ENCODE results near the gene TBC1D22A. TPM values are rescaled to one million over a fixed set of nuclear protein-coding genes. Genes with fewer than 3 reads are reported as not detected.
"Not testable (repeated sequence)": the region's sequence is repeated elsewhere in the genome, so short reads cannot be mapped to it uniquely, and the experiment has no call there.

Gene TBC1D22A
- total RNA-seq, 1 donor from 2014 or later, result 6.8 TPM

DNA sequence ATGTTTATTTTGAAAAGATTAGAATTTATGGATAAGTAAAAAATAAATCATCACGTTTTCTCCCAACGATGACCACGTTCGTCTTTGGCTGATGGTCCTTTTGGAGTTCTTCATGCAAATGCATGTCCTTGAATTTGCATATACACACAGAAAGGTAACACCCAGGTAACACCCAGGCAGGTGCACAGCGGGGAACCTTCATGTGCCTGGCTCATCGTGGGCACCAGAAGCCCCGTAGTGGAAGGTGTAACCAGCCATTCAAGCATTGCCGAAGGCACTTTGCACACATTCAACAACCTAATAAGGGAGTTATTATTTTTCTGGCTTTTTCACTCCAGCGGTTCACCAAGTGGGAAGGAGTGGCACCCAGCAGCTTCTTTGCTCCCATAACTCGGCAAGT, 404.6 kb downstream of the TBC1D22A start:
- H3K27me3 ChIP-seq (ENCODE audit: control insufficient read depth in 3 of 3, insufficient read depth in 3 of 3, low read length in 3 of 3), result no peaks in the 10 kb centered on the region
- H3K9me3 ChIP-seq (ENCODE audit: control insufficient read depth in 3 of 3, low read length in 3 of 3), result no peaks in the 10 kb centered on the region
- no peak overlapping the region for H3K27ac ChIP-seq (ENCODE audit: low read depth, low read length)
- H3K9ac ChIP-seq (ENCODE audit: low read depth in 1 of 3, low read length in 3 of 3), result no peak overlapping the region
- H3K4me1 ChIP-seq (ENCODE audit: control insufficient read depth in 3 of 3, insufficient read depth in 3 of 3, low read length in 3 of 3), result peaks cover 0 to 6% (median 0%) of the 10 kb centered on the region in 3 donors
- H3K4me3 ChIP-seq (ENCODE audit: low read length in 3 of 3), result no peak overlapping the region
- peaks cover 0 to 2% (median 0%) of the 10 kb centered on the region in 3 donors for H3K36me3 ChIP-seq (ENCODE audit: control insufficient read depth in 3 of 3, insufficient read depth in 3 of 3, low read length in 3 of 3)

DNA sequence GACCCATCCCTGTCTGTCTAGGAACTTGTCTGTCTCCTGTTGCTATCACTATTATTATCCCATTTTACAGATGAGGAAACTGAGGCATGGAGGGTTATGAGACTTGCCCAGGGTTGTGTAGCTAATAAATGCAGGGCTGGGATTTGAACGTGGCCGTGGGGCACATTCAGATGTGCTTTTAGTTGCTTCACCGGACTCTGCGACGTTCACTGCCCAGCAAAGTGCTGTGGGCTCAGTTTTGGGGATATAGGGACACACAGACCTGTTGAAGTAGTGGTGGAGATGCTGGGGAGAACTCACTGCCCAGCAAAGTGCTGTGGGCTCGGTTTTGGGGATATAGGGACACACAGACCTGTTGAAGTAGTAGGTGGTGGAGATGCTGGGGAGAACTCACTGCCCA, 405.5 kb downstream of the TBC1D22A start:
- H3K4me3 ChIP-seq (ENCODE audit: low read length in 3 of 3); H3K4me1 ChIP-seq (ENCODE audit: control insufficient read depth in 3 of 3, insufficient read depth in 3 of 3, low read length in 3 of 3); H3K9ac ChIP-seq (ENCODE audit: low read depth in 1 of 3, low read length in 3 of 3); H3K27me3 ChIP-seq (ENCODE audit: control insufficient read depth in 3 of 3, insufficient read depth in 3 of 3, low read length in 3 of 3); H3K9me3 ChIP-seq (ENCODE audit: control insufficient read depth in 3 of 3, low read length in 3 of 3); H3K27ac ChIP-seq (ENCODE audit: low read depth, low read length); H3K36me3 ChIP-seq (ENCODE audit: control insufficient read depth in 3 of 3, insufficient read depth in 3 of 3, low read length in 3 of 3): not testable (repeated sequence)

DNA sequence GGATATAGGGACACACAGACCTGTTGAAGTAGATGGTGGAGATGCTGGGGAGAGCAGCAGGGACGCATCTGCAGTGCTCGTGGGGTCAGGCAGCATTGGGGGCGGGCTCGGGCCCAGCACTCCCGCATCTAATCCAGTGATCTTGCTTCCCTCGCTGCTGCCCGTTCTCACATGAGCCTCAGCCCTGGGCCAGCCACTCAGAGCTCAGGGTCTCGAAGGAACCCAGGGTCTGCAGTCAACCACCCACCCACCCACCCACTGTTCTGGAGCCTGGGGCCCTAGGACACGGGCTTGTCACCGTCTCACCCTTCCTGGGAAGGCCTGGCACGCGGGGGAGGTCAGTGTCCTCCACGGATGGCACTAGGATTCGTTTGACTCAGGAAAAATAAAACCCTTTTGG, 406.0 kb downstream of the TBC1D22A start:
- H3K4me3 ChIP-seq (ENCODE audit: low read length in 3 of 3), result no peak overlapping the region
- H3K4me1 ChIP-seq (ENCODE audit: control insufficient read depth in 3 of 3, insufficient read depth in 3 of 3, low read length in 3 of 3), result peaks cover 0 to 6% (median 0%) of the 10 kb centered on the region in 3 donors
- H3K9me3 ChIP-seq (ENCODE audit: control insufficient read depth in 3 of 3, low read length in 3 of 3), result no peaks in the 10 kb centered on the region
- no peak overlapping the region for H3K9ac ChIP-seq (ENCODE audit: low read depth in 1 of 3, low read length in 3 of 3)
- H3K36me3 ChIP-seq (ENCODE audit: control insufficient read depth in 3 of 3, insufficient read depth in 3 of 3, low read length in 3 of 3), result peaks cover 0 to 2% (median 0%) of the 10 kb centered on the region in 3 donors
- H3K27ac ChIP-seq (ENCODE audit: low read depth, low read length), result no peak overlapping the region
- H3K27me3 ChIP-seq (ENCODE audit: control insufficient read depth in 3 of 3, insufficient read depth in 3 of 3, low read length in 3 of 3), result no peaks in the 10 kb centered on the region

DNA sequence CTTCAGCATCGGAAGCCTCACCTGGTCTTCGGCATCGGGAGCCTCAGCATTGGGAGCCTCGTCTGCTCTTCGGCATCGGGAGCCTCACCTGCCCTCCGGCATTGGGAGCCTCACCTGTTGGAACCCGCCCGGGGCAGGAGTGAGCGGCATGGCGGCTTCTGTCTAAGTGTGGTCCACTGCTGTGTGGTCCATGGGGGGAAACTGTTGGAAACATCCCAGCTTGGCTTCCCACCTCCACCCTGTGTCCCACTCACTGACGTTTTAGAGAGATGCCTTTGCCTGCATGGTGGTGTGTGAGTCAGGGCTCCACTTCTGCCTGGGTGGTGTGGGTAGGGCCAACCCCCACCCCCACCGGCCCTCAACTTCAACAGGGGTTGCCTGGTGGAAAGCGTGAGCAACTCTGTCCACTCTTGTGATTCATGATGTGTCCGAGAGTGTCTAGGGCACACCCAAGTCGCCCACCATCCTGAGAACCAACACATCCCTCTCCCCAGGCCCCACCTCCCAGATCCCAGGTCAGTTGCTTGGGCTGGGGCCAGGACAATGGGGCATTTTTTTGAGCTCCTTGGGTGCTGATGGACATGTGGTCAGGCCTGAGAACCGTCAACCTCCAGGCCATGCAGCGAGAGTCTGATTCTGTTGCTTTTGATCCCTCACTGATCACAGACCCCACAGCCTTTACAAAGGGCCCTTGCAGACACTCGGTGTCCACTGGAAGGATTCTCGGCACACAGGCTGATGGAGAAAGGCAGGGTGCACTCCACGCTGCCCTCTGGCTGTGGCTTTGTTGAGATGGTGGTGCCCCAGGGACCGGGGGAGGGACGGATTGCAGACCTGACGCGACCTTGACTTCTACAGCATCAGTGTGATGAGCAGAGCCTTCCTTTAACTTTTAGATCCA, 406.7 kb downstream of the TBC1D22A start:
- H3K27ac ChIP-seq (ENCODE audit: low read depth, low read length), result no peak overlapping the region
- H3K4me3 ChIP-seq (ENCODE audit: low read length in 3 of 3), result no peak overlapping the region
- H3K36me3 ChIP-seq (ENCODE audit: control insufficient read depth in 3 of 3, insufficient read depth in 3 of 3, low read length in 3 of 3), result peaks cover 0 to 2% (median 0%) of the 10 kb centered on the region in 3 donors
- H3K27me3 ChIP-seq (ENCODE audit: control insufficient read depth in 3 of 3, insufficient read depth in 3 of 3, low read length in 3 of 3), result no peaks in the 10 kb centered on the region
- H3K9ac ChIP-seq (ENCODE audit: low read depth in 1 of 3, low read length in 3 of 3), result no peak overlapping the region
- no peaks in the 10 kb centered on the region for H3K9me3 ChIP-seq (ENCODE audit: control insufficient read depth in 3 of 3, low read length in 3 of 3)
- H3K4me1 ChIP-seq (ENCODE audit: control insufficient read depth in 3 of 3, insufficient read depth in 3 of 3, low read length in 3 of 3), result peaks cover 0 to 3% (median 0%) of the 10 kb centered on the region in 3 donors

DNA sequence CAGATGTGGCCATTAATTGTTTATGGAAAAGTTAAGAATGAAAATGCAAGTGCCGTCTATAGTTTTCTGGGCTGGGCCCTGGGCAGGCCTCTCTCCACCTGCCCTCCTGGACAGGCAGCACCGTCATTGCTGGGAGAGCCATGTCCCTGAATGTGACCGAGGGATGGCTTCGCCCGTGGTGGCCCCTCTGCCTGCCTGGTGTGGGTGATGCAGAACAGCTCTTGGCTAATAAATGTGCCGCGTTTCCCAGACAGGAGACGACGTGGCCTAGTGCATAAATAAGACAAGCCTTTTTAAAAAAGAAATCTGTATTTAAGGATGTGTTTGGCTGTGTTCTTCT, 407.3 kb downstream of the TBC1D22A start:
- H3K9me3 ChIP-seq (ENCODE audit: control insufficient read depth in 3 of 3, low read length in 3 of 3), result no peaks in the 10 kb centered on the region
- H3K27me3 ChIP-seq (ENCODE audit: control insufficient read depth in 3 of 3, insufficient read depth in 3 of 3, low read length in 3 of 3), result no peaks in the 10 kb centered on the region
- H3K4me3 ChIP-seq (ENCODE audit: low read length in 3 of 3), result no peak overlapping the region
- H3K9ac ChIP-seq (ENCODE audit: low read depth in 1 of 3, low read length in 3 of 3), result no peak overlapping the region
- peaks cover 0 to 2% (median 0%) of the 10 kb centered on the region in 3 donors for H3K4me1 ChIP-seq (ENCODE audit: control insufficient read depth in 3 of 3, insufficient read depth in 3 of 3, low read length in 3 of 3)
- H3K36me3 ChIP-seq (ENCODE audit: control insufficient read depth in 3 of 3, insufficient read depth in 3 of 3, low read length in 3 of 3), result peaks cover 0 to 2% (median 0%) of the 10 kb centered on the region in 3 donors
- no peak overlapping the region for H3K27ac ChIP-seq (ENCODE audit: low read depth, low read length)

DNA sequence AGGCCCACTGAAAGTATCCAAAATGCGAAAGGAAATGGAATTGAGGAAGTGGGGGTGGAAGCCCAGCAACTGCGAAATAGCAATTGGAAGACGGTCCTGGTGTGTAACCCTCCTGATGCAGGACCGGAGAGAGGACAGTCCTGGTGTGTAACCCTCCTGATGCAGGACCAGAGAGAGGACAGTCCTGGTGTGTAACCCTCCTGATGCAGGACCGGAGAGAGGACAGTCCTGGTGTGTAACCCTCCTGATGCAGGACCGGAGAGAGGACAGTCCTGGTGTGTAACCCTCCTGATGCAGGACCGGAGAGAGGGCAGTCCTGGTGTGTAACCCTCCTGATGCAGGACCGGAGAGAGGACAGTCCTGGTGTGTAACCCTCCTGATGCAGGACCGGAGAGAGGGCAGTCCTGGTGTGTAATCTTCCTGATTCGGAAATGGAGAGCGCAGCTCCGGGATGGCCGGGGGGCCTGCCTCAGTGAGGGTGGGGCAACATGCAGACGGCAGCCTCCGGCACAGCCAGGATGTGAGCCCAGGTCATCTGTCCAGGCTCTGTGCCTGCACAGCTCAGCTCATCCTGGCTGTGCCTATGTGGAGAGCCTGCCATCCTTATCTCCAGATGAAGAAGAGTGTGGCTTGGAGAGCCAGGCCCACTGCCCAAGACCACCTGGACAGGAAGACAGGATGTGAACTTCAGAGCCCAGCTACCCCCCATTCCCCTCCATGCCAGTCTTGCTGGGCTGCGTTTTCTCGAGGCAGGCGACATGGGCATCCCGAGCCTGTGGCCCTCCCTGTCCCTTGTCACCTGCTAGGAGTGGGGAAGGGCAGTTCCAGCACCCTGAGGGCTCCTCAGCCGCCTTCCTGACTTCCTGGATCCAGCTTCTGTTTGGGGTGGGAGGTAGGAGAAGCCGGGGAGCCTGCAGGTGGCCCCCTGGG, 408.3 kb downstream of the TBC1D22A start:
- H3K9ac ChIP-seq (ENCODE audit: low read depth in 1 of 3, low read length in 3 of 3); H3K4me3 ChIP-seq (ENCODE audit: low read length in 3 of 3); H3K27me3 ChIP-seq (ENCODE audit: control insufficient read depth in 3 of 3, insufficient read depth in 3 of 3, low read length in 3 of 3); H3K4me1 ChIP-seq (ENCODE audit: control insufficient read depth in 3 of 3, insufficient read depth in 3 of 3, low read length in 3 of 3); H3K27ac ChIP-seq (ENCODE audit: low read depth, low read length); H3K9me3 ChIP-seq (ENCODE audit: control insufficient read depth in 3 of 3, low read length in 3 of 3); H3K36me3 ChIP-seq (ENCODE audit: control insufficient read depth in 3 of 3, insufficient read depth in 3 of 3, low read length in 3 of 3): not testable (repeated sequence)

DNA sequence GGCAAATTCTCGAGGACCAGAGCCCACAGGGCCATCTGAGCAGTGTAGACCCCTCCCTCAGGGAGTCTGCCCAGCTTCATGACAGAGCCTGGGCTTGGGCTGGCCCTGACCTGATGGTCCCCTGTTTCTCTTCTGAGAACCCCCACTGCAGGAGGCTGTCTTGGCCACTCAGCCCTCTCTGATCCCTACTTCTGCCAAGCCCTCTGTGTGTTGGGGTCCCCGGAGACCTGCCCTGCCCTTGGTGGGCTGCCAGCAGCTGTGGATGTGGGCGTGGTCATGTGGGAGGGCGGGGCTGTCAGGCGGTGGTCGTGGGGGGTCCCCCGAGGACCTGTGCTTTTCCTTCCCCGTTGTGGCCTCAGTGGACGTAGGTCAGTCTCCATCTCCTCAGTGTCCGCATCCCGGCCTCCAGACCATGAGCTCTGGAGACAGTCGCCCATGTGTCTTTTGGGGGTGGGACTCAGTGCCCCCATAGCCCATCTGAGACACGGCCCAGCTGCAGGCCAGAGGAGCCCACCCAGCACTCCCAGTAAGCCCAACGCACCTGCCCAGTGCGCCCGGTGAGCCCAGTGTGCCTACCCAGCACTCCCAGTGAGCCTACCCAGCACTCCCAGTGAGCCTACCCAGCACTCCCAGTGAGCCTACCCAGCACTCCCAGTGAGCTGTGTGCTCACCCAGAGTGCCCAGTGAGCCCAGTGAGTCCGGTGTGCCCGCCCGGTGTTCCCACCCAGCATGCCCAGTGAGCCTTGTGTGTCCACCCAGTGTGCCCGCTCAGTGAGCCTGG, 409.2 kb downstream of the TBC1D22A start:
- Histone ChIP-seq H3K36me3 (ENCODE audit: control insufficient read depth in 3 of 3, insufficient read depth in 3 of 3, low read length in 3 of 3) (peaks cover 0 to 2% (median 0%) of the 10 kb centered on the region in 3 donors), H3K27me3 (ENCODE audit: control insufficient read depth in 3 of 3, insufficient read depth in 3 of 3, low read length in 3 of 3) (no peaks in the 10 kb centered on the region), H3K9me3 (ENCODE audit: control insufficient read depth in 3 of 3, low read length in 3 of 3) (no peaks in the 10 kb centered on the region), H3K9ac (ENCODE audit: low read depth in 1 of 3, low read length in 3 of 3) (no peak overlapping the region), H3K27ac (ENCODE audit: low read depth, low read length) (no peak overlapping the region), H3K4me1 (ENCODE audit: control insufficient read depth in 3 of 3, insufficient read depth in 3 of 3, low read length in 3 of 3) (peaks cover 0 to 3% (median 0%) of the 10 kb centered on the region in 3 donors), H3K4me3 (ENCODE audit: low read length in 3 of 3) (no peak overlapping the region)

DNA sequence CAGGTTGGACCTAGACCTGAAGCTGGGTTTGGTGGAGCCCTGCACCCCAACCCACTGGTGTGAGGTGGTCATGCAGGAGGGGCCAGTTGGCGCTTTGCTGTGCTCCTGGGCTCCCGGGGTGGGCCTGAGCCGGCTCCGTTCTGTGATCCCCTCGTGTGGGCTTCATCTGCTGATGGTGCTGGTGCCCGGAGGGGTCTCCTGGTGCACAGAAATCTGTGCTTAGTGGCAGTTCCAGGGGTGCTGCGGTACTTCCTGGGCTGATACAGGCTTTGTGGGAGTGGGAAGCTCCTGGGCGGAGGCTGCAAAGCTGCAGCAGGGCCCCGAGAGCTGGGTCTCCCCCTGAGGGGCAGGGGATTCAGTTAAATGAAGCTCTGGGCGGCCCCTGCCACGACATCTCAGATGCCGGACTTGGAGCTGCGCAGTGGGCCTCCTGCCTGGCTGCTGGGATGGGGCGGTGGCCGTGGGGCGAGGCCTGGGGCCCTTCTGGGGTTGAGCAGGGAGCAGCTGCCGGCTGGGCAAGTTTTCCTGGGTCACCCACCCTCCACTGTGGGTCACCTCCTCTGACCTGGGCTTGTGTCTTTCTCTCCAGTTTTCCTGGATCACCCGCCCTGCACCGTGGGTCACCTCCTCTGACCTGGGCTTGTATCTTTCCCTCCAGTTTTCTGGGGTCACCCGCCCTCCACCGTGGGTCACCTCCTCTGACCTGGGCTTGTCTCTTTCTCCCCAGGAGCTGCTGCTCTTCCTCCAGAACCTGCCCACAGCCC, 410.5 kb downstream of the TBC1D22A start:
- Histone ChIP-seq H3K4me1 (ENCODE audit: control insufficient read depth in 3 of 3, insufficient read depth in 3 of 3, low read length in 3 of 3) (peaks cover 0 to 3% (median 0%) of the 10 kb centered on the region in 3 donors), H3K27ac (ENCODE audit: low read depth, low read length) (no peak overlapping the region), H3K36me3 (ENCODE audit: control insufficient read depth in 3 of 3, insufficient read depth in 3 of 3, low read length in 3 of 3) (peaks cover 0 to 2% (median 0%) of the 10 kb centered on the region in 3 donors), H3K9me3 (ENCODE audit: control insufficient read depth in 3 of 3, low read length in 3 of 3) (no peaks in the 10 kb centered on the region), H3K27me3 (ENCODE audit: control insufficient read depth in 3 of 3, insufficient read depth in 3 of 3, low read length in 3 of 3) (no peaks in the 10 kb centered on the region), H3K9ac (ENCODE audit: low read depth in 1 of 3, low read length in 3 of 3) (no peak overlapping the region), H3K4me3 (ENCODE audit: low read length in 3 of 3) (no peak overlapping the region)

DNA sequence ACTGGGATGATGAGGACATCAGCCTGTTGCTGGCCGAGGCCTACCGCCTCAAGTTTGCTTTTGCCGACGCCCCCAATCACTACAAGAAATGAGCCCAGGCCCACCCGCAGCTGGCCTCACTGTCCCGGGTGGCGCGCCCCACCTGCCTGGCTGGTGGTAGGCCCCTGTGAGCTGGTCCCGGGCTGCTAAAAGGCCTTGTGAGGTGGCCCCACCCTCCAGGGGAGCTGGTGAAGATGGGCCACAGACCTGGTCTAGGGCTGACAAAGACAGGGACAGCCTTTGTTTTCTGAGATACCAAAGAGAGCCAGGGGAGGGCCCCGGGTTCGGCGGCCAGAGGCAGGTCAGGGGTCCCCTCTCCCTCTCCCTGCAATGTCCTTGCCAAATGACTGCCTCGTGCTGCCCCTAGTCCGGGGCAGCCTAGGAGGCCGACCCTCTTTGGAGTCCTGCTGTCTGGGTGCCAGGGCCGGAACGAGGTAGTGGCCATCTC, 411.1 kb downstream of the TBC1D22A start:
- Histone ChIP-seq H3K4me3 (ENCODE audit: low read length in 3 of 3) (no peak overlapping the region), H3K4me1 (ENCODE audit: control insufficient read depth in 3 of 3, insufficient read depth in 3 of 3, low read length in 3 of 3) (peaks cover 0 to 3% (median 0%) of the 10 kb centered on the region in 3 donors), H3K27ac (ENCODE audit: low read depth, low read length) (no peak overlapping the region), H3K36me3 (ENCODE audit: control insufficient read depth in 3 of 3, insufficient read depth in 3 of 3, low read length in 3 of 3) (peaks cover 0 to 2% (median 0%) of the 10 kb centered on the region in 3 donors), H3K9me3 (ENCODE audit: control insufficient read depth in 3 of 3, low read length in 3 of 3) (no peaks in the 10 kb centered on the region), H3K9ac (ENCODE audit: low read depth in 1 of 3, low read length in 3 of 3) (no peak overlapping the region), H3K27me3 (ENCODE audit: control insufficient read depth in 3 of 3, insufficient read depth in 3 of 3, low read length in 3 of 3) (no peaks in the 10 kb centered on the region)
